ENCODE data around the gene UQCR11.

UQCR11 gene

GRCh38 chr19:1563251-1563650 is 42.0 kb downstream of the UQCR11 start:
- DNase-seq = no peak

- DNase-seq = no peak
Observed at GRCh38 chr19:1561236-1561842, 43.9 kb downstream of the UQCR11 start.

- DNase-seq = no peak
Observed at GRCh38 chr19:1560286-1560882, 44.9 kb downstream of the UQCR11 start.

GRCh38 chr19:1558552-1558951 is 46.7 kb downstream of the UQCR11 start:
- no peak for DNase-seq

GRCh38 chr19:1556390-1557070 is 48.7 kb downstream of the UQCR11 start:
- no peak for DNase-seq

- DNase-seq = no peak
Observed at GRCh38 chr19:1555487-1556389, 49.5 kb downstream of the UQCR11 start.

GRCh38 chr19:1554968-1555367 is 50.3 kb downstream of the UQCR11 start:
- DNase-seq = no peak

GRCh38 chr19:1553415-1553814 is 51.8 kb downstream of the UQCR11 start:
- no peak for DNase-seq

- DNase-seq = no peak
Observed at GRCh38 chr19:1551068-1552040, 53.9 kb downstream of the UQCR11 start.

- DNase-seq = no peak
Observed at GRCh38 chr19:1549332-1549945, 55.8 kb downstream of the UQCR11 start.
